ENCODE results near the gene FBXL16. TPM values are rescaled to one million over a fixed set of nuclear protein-coding genes. Genes with fewer than 3 reads are reported as not detected.

FBXL16 gene
- total and polyA plus RNA-seq, 4 donors: under 0.01 to 0.14 TPM; not detected in 2

DNA sequence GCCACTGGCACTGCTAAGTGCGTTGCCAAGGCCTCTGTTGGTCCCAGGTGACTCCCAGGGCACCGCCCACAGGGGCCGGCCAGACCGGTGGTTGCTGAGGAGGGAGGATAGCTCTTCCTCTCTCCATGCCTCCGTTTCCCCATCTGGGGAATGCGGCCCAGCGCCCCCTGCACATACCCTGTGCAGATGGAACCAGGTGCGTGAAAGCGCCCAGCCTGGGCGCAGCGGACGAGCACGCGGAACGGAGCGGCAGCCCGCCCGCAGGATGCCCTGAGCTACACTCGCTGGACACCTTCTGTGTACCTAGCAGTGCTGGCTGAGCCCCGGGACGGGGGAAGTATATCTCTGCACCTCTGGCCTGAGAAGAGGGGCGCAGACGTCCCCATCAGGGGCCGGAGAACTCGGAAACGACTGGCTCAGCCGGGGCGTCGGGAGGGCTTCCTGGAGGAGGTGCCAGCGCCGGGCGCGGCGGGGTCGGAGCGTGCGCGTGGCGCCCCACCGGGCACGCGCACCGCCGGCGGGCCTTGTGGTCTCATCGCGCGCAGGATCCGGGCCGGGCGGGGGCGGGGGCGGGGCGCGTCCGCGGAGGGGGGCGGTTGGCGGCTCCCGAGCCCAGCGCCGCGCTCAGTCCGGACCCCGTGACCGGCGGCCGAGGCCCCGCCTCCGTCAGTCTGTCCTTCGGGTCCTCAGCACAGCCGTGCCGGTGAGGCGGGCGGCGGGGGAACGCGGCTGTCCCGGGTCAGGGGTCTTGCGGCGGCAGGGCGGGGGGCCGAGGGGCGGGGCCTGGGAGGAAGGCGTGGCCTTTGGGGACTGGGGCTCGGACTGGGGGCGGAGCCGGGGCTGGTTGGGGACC, 21.1 kb upstream of the FBXL16 start, which contains the start of the genes CCDC78 and HAGHL:
CCDC78 (minus strand) TSS at position 6 of the 853 bp plus-strand sequence. CDS start 76 bp downstream, outside the sequence.
HAGHL (plus strand) TSS at position 669 of the 853 bp plus-strand sequence. CDS start 404 bp downstream, outside the sequence.
- Histone ChIP-seq H3K4me1 (ENCODE audit: control insufficient read depth in 4 of 4, insufficient read depth in 4 of 4, low read length in 3 of 4) (peaks cover 8 to 24% (median 17%) of the 10 kb centered on the region in 4 donors), H3K9me3 (ENCODE audit: control insufficient read depth in 4 of 4, low read length in 3 of 4) (no peaks in the 10 kb centered on the region), H3K36me3 (ENCODE audit: control insufficient read depth in 4 of 4, insufficient read depth in 3 of 4, low read depth in 1 of 4, low read length in 3 of 4) (peaks cover 0 to 5% (median 0%) of the 10 kb centered on the region in 4 donors), H3K27me3 (ENCODE audit: control insufficient read depth in 4 of 4, insufficient read depth in 4 of 4, low read length in 3 of 4) (peaks cover 0 to 2% (median 0%) of the 10 kb centered on the region in 4 donors), H3K4me3 (ENCODE audit: low read depth in 1 of 3, low read length in 3 of 3) (peak within 1 kb of the TSS in 2 of 3 donors; percentile 23 to 43), H3K27ac (ENCODE audit: low read depth in 1 of 2, low read length in 2 of 2) (no peak within 1 kb of the TSS), H3K9ac (ENCODE audit: low read depth in 1 of 2, low read length in 2 of 2) (no peak within 1 kb of the TSS)
- TF ChIP-seq, protein P1, sequence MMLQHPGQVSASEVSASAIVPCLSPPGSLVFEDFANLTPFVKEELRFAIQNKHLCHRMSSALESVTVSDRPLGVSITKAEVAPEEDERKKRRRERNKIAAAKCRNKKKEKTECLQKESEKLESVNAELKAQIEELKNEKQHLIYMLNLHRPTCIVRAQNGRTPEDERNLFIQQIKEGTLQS (IDR thresholded peaks at IDR 0.05): no peak
- no peak for TF ChIP-seq FOXA1 (IDR thresholded peaks at IDR 0.05)
- no peak for TF ChIP-seq JUND (IDR thresholded peaks at IDR 0.05)
- no peak for TF ChIP-seq SP1 (IDR thresholded peaks at IDR 0.05)
- no peak for TF ChIP-seq YY1 (IDR thresholded peaks at IDR 0.05)
- TF ChIP-seq HNF4G (IDR thresholded peaks at IDR 0.05): no peak
- no peak for TF ChIP-seq EGR1 (IDR thresholded peaks at IDR 0.05; ENCODE audit: low read depth in 2 of 2)
- TF ChIP-seq TAF1 (conservative IDR thresholded peaks at IDR 0.05): no peak
- TF ChIP-seq, protein P2, sequence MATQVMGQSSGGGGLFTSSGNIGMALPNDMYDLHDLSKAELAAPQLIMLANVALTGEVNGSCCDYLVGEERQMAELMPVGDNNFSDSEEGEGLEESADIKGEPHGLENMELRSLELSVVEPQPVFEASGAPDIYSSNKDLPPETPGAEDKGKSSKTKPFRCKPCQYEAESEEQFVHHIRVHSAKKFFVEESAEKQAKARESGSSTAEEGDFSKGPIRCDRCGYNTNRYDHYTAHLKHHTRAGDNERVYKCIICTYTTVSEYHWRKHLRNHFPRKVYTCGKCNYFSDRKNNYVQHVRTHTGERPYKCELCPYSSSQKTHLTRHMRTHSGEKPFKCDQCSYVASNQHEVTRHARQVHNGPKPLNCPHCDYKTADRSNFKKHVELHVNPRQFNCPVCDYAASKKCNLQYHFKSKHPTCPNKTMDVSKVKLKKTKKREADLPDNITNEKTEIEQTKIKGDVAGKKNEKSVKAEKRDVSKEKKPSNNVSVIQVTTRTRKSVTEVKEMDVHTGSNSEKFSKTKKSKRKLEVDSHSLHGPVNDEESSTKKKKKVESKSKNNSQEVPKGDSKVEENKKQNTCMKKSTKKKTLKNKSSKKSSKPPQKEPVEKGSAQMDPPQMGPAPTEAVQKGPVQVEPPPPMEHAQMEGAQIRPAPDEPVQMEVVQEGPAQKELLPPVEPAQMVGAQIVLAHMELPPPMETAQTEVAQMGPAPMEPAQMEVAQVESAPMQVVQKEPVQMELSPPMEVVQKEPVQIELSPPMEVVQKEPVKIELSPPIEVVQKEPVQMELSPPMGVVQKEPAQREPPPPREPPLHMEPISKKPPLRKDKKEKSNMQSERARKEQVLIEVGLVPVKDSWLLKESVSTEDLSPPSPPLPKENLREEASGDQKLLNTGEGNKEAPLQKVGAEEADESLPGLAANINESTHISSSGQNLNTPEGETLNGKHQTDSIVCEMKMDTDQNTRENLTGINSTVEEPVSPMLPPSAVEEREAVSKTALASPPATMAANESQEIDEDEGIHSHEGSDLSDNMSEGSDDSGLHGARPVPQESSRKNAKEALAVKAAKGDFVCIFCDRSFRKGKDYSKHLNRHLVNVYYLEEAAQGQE (IDR thresholded peaks at IDR 0.05): no peak
- TF ChIP-seq, protein P3, sequence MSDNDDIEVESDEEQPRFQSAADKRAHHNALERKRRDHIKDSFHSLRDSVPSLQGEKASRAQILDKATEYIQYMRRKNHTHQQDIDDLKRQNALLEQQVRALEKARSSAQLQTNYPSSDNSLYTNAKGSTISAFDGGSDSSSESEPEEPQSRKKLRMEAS (IDR thresholded peaks at IDR 0.05): no peak
- peak; percentile 49 for DNase-seq (ENCODE audit: low spot score)
- 3% methylated on average over 88 of the region's 88 CpGs for WGBS

DNA sequence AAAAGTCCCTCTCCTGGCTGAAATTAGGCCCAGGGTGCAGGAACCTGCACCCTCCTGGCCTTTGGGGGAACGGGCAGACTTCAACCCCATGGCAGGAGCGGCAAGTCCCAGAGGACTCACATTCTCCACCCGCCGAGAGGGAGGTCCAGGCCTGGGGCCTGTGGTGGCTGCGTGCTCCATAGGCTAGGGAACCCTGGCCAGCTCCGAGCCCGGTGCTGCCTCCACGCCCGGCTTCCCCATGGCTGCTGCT, 20.5 kb upstream of the FBXL16 start:
- Histone ChIP-seq H3K27ac (ENCODE audit: low read depth in 1 of 2, low read length in 2 of 2) (no peak overlapping the region), H3K9ac (ENCODE audit: low read depth in 1 of 2, low read length in 2 of 2) (no peak overlapping the region), H3K36me3 (ENCODE audit: control insufficient read depth in 4 of 4, insufficient read depth in 3 of 4, low read depth in 1 of 4, low read length in 3 of 4) (peaks cover 0 to 3% (median 0%) of the 10 kb centered on the region in 4 donors), H3K4me1 (ENCODE audit: control insufficient read depth in 4 of 4, insufficient read depth in 4 of 4, low read length in 3 of 4) (peaks cover 8 to 28% (median 21%) of the 10 kb centered on the region in 4 donors), H3K9me3 (ENCODE audit: control insufficient read depth in 4 of 4, low read length in 3 of 4) (no peaks in the 10 kb centered on the region), H3K4me3 (ENCODE audit: low read depth in 1 of 3, low read length in 3 of 3) (no peak overlapping the region), H3K27me3 (ENCODE audit: control insufficient read depth in 4 of 4, insufficient read depth in 4 of 4, low read length in 3 of 4) (peaks cover 0 to 2% (median 0%) of the 10 kb centered on the region in 4 donors)
- 20% methylated on average over 9 of the region's 9 CpGs for WGBS
- TF ChIP-seq JUND (IDR thresholded peaks at IDR 0.05) (no peak), RAD21 (IDR thresholded peaks at IDR 0.05) (no peak), FOXA1 (IDR thresholded peaks at IDR 0.05) (no peak), TAF1 (conservative IDR thresholded peaks at IDR 0.05) (no peak), HNF4G (IDR thresholded peaks at IDR 0.05) (no peak), RXRA (IDR thresholded peaks at IDR 0.05) (no peak)
- TF ChIP-seq, protein P1 (IDR thresholded peaks at IDR 0.05): no peak
- TF ChIP-seq, protein P3 (IDR thresholded peaks at IDR 0.05): no peak
- TF ChIP-seq, protein P4, sequence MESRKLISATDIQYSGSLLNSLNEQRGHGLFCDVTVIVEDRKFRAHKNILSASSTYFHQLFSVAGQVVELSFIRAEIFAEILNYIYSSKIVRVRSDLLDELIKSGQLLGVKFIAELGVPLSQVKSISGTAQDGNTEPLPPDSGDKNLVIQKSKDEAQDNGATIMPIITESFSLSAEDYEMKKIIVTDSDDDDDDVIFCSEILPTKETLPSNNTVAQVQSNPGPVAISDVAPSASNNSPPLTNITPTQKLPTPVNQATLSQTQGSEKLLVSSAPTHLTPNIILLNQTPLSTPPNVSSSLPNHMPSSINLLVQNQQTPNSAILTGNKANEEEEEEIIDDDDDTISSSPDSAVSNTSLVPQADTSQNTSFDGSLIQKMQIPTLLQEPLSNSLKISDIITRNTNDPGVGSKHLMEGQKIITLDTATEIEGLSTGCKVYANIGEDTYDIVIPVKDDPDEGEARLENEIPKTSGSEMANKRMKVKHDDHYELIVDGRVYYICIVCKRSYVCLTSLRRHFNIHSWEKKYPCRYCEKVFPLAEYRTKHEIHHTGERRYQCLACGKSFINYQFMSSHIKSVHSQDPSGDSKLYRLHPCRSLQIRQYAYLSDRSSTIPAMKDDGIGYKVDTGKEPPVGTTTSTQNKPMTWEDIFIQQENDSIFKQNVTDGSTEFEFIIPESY (IDR thresholded peaks at IDR 0.05): no peak
- TF ChIP-seq, protein P2 (IDR thresholded peaks at IDR 0.05): no peak
- no peak for DNase-seq (ENCODE audit: low spot score)

All from liver (tissue), 9 donors.